Erythroblast (primary cell): ENCODE results near the gene RIT2.

Experiments used
- GATA1 ChIP-seq: IDR thresholded peaks from 2 replicates; pipeline ENCODE4 v1.6.1; 2011; ENCODE audit warnings: low read depth, mild to moderate bottlenecking, control low read depth, low read length, moderate library complexity
- POLR2A ChIP-seq: IDR thresholded peaks from 2 replicates; pipeline ENCODE4 v1.6.1; 2011; ENCODE audit warnings: mild to moderate bottlenecking, low read length

DNA sequence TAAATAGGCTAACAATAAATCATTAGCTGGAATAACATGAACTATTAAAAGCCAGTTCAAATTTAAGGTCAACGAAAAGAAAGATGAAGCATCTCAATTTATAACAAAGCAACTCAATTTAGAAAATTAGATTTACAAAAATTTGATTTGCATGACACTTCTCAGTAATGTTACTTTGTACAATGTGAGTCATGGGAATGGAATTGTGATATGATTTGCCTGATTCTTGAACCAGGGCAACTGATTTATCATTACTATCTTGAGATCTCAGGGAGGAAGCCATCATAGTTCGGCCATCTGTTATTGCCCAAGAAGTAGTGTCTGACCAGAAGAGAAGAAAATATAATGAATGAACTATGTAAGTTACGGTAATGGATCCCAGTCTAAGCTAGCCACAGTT lies 193.1 kb downstream of the RIT2 start:
- TF ChIP-seq POLR2A = no peak
- no peak for TF ChIP-seq GATA1
